Retinal pigment epithelial cell (primary cell): Measurements from ENCODE around the gene MSI2.

Experiments
- DNase-seq: peaks from one replicate; pipeline ENCODE4 v3.0.0-alpha.2; 2010; ENCODE audit warnings: low read depth
- H3K4me3 ChIP-seq: 2 replicates; pipeline ENCODE4 v1.5.1; 2011; ENCODE audit warnings: mild to moderate bottlenecking, low read length, control low read depth, moderate library complexity
- TF ChIP-seq, protein P1 (sequence below): conservative IDR thresholded peaks from 2 replicates; pipeline ENCODE4 v1.5.1; 2011; ENCODE audit warnings: low read depth, low read length, control low read depth, inconsistent platforms

The MSI2 gene

DNA sequence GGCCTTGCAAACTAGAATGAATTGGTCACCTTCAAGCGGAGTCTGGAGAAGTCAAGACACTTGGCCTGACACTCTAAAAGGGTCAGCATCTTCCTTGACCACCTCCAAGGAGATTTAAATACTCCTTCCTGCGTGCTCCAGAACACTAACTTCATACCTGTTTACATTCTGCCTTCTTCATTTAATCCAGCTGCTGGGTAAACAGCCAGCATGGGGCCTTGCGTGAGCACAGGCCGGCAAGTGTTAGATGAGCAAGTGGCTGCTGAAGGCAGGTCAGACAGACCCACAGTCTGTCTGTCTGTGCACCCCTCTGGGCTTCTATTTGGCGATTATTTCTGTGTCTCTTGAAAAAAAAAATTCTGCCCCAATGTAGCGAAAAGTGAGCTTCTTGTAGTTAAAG lies 153.8 kb downstream of the MSI2 start:
- DNase-seq, result no peak
- TF ChIP-seq, protein P1, sequence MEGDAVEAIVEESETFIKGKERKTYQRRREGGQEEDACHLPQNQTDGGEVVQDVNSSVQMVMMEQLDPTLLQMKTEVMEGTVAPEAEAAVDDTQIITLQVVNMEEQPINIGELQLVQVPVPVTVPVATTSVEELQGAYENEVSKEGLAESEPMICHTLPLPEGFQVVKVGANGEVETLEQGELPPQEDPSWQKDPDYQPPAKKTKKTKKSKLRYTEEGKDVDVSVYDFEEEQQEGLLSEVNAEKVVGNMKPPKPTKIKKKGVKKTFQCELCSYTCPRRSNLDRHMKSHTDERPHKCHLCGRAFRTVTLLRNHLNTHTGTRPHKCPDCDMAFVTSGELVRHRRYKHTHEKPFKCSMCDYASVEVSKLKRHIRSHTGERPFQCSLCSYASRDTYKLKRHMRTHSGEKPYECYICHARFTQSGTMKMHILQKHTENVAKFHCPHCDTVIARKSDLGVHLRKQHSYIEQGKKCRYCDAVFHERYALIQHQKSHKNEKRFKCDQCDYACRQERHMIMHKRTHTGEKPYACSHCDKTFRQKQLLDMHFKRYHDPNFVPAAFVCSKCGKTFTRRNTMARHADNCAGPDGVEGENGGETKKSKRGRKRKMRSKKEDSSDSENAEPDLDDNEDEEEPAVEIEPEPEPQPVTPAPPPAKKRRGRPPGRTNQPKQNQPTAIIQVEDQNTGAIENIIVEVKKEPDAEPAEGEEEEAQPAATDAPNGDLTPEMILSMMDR, result no peak
- no peak overlapping the region for H3K4me3 ChIP-seq

DNA sequence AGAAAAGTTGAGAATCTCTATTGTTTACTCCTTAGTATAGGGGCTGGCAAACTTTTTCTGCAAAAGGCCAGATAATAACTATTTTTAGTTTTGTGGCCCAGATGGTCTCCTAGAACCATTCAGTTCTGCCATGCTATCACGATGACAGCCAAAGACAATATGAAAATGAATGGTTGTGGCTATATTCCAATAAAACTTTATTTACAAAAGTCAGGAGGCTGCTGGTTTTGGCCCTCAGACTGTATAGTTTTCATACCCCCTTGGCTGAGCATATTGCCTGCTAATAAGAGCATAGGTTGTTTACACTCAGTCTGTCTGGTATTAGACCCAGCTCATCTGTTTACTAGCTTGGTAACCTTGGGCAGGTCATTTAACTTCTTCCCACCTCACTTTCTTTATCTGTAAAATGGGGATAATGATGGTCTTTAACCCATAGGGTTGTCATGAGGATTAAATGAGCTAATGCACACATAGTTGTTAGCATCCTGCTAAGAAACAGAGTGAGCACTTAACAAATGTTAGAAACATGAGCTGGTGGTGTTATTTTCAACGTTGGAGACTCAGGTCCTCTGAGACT lies 156.3 kb downstream of the MSI2 start:
- DNase-seq, result no peak
- TF ChIP-seq, protein P1, result no peak
- H3K4me3 ChIP-seq, result no peak overlapping the region

DNA sequence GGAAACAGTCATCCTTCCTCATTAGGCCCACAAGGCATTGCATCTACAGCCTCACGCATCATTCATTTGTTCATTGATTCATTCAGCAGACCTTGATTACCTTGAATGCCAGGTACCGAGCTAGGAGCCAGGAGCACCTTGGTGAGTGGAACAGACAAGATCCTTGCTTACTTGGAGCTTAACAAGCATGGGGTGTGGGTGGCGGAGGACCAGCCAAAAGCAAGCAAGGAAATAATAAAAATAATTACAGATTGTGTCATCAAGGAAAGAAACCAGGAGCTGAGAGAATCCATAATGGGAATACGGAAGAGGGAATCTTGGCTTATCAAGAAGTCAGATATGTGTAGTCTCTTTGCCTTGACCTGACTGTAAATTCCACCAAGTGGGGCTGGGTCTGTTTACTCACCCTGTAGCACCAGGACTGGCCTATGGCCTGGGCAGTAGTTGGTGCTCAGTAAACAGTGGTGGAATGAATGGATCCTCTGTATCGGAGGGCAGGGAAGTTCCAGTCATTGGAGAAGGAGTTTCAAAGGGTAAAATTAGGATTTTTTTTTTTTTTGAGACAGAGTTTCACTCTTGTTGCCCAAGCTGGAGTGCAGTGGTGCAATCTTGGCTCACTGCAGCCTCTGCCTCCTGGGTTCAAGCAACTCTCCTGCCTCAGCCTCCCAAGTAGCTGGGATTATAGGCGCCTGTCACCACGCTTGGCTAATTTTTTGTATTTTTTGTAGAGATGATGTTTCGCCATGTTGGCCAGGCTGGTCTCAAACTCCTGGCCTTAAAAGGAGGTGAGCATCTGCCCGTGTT lies 157.7 kb downstream of the MSI2 start:
- TF ChIP-seq, protein P1, result no peak
- no peak overlapping the region for H3K4me3 ChIP-seq
- DNase-seq, result no peak

DNA sequence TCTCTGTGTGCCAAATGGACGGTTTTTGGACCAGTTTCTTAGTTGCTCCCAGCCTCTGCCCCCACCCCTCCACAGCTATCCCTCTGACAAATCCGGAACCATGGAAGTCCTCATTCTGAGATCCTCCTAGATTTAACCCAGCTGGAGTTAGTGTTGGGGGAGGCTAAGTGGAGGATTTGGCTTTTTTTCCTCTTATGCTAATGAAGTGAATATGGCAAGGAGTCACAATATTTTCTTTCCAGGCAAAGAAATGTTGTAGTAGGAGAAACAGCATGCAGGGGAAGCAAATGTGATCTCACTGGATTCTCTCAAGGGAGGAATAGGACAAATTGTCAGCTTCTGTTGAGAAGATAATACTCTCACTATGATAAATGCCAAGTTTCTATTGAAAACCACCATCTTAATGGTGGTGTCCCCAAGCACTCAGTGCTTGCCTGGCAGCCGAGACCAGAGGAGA lies 159.5 kb downstream of the MSI2 start:
- TF ChIP-seq, protein P1, result no peak
- no peak overlapping the region for H3K4me3 ChIP-seq
- no peak for DNase-seq

DNA sequence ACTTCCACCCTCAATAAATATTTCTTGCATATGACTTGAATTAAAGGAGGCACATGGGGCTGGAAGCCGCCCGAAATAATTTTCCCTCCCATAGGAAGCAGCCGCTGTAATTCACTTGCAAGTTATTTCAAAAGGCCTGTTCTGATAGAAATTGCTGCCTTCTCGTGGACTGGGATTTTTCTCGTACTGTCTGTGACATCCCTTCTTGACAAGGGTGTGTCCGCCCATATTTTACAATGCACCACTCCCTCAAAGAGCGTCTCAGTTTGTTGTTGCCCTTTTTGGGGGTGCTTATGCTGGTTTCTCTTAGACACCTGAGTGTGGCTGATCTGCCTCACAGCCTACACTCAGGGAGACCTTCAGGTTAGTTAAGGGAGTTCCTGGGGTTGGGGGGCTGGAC lies 160.0 kb downstream of the MSI2 start:
- TF ChIP-seq, protein P1, result no peak

DNA sequence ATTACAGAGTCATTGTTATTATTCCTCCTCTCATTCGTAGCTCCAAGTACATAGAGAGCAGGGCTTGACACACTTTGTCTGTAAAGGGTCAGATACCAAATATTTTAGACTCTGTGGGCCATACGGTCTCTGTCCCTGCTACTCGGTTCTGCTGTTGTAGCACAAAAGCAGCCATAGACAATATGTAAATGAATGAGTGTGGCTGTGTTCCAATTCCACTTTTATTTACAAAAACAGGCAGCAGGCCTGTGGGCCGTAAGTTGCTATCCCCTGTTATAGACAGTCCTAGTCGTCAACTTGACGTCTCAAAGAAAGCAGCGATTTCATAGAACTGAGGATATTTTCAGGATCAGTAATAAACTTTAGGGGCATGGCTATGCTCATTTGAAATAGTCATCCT lies 161.6 kb downstream of the MSI2 start:
- DNase-seq, result no peak
- H3K4me3 ChIP-seq, result no peak overlapping the region
- TF ChIP-seq, protein P1, result no peak

More for the DNA sequence above, 160.0 kb downstream of the MSI2 start:
- DNase-seq, result no peak
- no peak overlapping the region for H3K4me3 ChIP-seq
